GM12872 (cell line): ENCODE results near the gene EMID1.

Source experiments
- TF ChIP-seq, protein P1 (sequence below): IDR thresholded peaks from 3 replicates; pipeline ENCODE4 v1.5.1; 2011; ENCODE audit warnings: low read depth, mild to moderate bottlenecking, low read length, moderate library complexity; ENCODE audit not compliant: insufficient read depth

Gene EMID1

DNA sequence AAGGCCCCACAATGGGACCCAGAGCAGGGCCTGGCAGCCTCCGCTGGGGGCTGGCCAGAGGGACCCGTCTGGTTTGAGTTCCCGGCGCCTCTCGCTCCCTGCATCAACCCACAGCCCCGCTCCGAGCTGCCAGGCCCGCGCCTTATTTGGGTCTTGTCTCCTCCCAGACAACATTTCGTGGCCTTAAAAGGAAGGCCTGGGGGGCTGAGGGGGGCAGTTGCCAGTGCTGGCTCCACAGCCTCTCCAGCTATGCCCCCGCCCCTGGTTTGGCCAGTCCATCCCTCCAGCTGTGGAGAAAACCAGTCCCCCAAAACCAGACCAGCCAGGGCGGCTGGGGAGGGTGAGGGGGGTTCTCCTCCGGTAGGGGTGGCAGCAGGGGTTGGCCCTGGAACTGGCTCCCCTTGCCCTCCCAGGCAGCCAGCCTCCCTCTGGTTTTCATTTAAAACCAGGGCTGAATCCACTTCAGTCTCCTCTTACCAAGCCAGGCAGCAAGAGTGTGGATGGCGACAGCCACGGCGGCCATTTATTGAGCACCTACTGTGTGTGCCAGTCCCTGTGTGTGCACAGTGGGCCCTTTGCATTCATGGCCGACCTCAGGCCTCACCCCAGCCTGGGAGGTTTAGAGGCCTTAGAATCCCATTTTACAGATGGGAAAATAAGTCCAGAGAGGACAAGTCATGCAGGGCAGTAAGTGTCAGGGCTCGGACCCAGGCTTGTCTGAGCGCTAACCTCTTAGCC lies 18.6 kb downstream of the EMID1 start:
- TF ChIP-seq, protein P1, sequence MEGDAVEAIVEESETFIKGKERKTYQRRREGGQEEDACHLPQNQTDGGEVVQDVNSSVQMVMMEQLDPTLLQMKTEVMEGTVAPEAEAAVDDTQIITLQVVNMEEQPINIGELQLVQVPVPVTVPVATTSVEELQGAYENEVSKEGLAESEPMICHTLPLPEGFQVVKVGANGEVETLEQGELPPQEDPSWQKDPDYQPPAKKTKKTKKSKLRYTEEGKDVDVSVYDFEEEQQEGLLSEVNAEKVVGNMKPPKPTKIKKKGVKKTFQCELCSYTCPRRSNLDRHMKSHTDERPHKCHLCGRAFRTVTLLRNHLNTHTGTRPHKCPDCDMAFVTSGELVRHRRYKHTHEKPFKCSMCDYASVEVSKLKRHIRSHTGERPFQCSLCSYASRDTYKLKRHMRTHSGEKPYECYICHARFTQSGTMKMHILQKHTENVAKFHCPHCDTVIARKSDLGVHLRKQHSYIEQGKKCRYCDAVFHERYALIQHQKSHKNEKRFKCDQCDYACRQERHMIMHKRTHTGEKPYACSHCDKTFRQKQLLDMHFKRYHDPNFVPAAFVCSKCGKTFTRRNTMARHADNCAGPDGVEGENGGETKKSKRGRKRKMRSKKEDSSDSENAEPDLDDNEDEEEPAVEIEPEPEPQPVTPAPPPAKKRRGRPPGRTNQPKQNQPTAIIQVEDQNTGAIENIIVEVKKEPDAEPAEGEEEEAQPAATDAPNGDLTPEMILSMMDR = no peak

- TF ChIP-seq, protein P1 = no peak
These were observed 19.2 kb downstream of the EMID1 start for GRCh38 chr22:29224859-29225410.

GRCh38 chr22:29225422-29226090 lies 19.9 kb downstream of the EMID1 start:
- TF ChIP-seq, protein P1 = no peak

DNA sequence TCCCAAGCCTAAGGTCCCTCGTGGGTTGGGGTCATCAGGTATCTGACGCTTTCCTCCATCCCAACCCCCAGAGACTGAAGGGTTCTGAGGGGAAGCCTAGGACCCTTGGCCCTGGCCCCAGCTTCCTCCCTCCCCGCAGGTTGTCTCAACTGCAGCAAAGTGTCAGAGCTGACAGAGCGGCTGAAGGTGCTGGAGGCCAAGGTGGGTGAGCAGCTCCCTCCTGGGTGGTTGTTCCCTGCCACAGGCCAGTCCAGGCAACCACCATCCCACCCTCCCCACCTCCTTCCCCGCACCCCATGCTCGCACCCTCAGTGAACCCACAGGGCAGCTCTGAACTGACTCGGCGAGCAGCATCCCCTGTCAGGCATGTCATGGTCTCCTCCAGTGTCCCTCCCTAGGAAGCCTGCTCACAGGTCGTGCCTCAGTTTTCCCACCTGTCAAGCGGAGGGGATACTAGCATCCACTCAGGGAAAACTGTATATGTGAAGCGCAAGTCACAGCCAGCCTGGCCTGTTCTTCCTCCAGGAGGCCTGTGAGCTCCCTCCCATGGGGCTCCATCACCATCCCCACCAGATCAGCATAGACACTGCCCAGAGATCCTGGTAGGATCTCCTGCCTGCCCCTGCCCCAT lies 20.8 kb downstream of the EMID1 start:
- TF ChIP-seq, protein P1 = no peak

DNA sequence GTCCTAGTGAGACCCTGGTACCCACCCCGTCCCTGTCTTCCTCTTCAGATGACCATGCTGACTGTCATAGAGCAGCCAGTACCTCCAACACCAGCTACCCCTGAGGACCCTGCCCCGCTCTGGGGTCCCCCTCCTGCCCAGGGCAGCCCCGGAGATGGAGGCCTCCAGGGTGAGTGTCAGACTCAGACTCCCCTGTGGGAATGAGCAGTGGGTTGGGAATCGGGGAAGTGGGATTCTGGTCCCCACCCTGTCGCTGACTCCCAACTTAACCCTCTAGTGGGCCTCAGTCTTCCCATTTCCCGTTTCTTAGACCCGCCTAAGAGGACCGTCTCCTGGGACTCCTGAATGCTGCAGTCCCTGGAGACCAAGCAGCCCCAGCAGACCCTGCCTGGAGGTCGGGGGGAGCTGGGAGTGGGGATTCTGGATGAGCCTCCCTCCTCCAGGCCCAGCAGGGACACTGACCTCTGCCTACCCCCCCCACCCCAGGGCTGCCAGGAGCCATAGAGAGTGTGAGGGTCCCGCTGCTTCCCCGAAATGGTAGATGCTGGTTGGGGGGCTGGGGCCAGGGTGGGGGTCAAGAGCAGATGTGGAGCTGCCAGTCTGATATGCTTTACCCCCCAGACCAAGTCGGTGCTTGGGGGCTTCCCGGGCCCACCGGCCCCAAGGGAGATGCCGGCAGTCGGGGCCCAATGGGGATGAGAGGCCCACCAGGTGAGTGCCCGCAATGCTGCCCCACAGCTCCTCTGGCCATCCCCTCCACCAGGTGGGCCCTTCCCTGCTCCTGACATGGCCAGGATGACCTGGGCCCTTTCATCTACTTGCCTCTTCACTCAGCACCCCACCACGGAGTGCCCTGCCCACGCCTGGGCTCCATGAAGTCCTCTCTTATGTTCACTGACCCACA lies 25.5 kb downstream of the EMID1 start:
- TF ChIP-seq, protein P1 = no peak

DNA sequence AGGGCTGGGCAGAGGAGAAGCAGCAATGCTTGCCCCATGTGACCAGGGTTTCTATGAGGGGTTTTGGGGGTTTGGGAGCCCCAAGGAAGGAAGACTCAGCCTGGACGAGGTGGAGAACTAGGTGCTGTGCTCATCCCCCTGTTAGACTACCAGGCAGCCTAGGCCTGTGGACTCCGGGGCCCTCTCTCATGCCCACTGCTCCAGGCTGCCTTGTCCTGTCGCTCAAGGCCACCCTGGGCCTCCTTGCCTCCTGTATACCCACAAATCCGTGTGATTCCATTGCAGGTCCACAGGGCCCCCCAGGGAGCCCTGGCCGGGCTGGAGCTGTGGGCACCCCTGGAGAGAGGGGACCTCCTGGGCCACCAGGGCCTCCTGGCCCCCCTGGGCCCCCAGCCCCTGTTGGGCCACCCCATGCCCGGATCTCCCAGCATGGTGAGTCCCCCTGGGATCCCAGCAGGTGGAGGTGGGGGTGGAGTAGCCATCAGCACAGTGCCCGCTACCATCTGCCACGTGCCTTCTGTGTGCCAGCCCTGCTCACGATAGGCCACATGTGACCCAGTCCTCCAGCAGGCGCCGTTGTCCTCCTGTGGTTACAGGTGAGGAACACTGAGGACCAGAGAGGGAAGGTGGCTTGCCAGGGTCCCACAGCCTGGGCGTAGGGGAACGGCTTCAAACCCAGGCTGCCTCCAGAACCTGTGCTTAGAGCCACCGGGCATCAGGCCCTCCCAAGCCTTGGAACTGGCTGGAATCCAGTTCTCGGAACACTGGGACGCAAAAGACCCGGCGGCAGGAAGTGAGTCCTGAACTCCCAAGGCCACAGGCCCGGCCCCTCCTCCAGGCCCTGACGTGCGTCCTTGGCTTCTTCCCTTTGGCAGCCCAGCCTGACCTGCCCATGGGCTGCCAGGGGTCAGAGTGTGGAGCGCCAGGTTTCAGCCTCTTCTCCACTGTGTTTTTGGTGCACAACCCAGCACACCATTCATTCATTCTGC lies 26.6 kb downstream of the EMID1 start:
- TF ChIP-seq, protein P1 = no peak
